GM12801 (cell line): ENCODE results near the gene C6orf141.

Experiments used
- TF ChIP-seq, protein P1 (sequence below): IDR thresholded peaks from one replicate; pipeline ENCODE4 v1.5.1; 2011; ENCODE audit warnings: control low read depth; ENCODE audit not compliant: insufficient read length; ENCODE audit errors: extremely low read depth

Gene C6orf141

DNA sequence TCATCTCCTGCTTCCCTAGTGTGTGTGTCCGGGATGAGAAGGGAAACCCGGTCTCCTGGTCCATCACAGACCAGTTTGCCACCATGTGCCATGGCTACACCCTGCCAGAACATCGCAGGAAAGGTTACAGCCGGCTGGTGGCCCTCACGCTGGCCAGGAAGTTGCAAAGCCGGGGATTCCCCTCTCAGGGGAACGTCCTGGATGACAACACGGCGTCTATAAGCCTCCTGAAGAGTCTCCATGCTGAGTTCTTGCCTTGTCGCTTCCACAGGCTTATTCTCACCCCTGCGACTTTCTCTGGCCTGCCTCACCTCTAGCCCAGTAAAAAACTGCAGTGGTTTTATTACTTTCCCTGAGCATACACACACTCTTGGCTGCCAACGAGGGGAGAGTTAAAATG lies 23.9 kb upstream of the C6orf141 start:
- TF ChIP-seq, protein P1, sequence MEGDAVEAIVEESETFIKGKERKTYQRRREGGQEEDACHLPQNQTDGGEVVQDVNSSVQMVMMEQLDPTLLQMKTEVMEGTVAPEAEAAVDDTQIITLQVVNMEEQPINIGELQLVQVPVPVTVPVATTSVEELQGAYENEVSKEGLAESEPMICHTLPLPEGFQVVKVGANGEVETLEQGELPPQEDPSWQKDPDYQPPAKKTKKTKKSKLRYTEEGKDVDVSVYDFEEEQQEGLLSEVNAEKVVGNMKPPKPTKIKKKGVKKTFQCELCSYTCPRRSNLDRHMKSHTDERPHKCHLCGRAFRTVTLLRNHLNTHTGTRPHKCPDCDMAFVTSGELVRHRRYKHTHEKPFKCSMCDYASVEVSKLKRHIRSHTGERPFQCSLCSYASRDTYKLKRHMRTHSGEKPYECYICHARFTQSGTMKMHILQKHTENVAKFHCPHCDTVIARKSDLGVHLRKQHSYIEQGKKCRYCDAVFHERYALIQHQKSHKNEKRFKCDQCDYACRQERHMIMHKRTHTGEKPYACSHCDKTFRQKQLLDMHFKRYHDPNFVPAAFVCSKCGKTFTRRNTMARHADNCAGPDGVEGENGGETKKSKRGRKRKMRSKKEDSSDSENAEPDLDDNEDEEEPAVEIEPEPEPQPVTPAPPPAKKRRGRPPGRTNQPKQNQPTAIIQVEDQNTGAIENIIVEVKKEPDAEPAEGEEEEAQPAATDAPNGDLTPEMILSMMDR: no peak

DNA sequence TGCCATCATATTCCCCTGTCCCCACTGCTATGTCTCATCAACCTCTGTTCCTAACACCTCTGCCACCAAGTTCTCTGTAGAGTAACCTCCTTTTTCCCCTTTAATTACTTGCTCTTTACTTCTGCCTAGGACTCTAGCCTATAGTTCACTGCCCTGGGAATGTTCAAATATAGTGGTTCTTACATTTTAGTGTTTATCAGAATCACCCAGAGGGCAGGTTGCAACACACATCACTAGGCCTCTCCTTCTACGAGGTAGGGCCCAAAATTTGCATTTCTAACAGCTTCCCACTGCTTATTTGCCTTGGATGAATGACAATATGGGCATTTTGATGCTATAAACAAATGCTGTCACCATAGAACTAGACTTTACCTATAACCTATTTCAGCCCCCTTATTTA lies 23.1 kb upstream of the C6orf141 start:
- TF ChIP-seq, protein P1: no peak

DNA sequence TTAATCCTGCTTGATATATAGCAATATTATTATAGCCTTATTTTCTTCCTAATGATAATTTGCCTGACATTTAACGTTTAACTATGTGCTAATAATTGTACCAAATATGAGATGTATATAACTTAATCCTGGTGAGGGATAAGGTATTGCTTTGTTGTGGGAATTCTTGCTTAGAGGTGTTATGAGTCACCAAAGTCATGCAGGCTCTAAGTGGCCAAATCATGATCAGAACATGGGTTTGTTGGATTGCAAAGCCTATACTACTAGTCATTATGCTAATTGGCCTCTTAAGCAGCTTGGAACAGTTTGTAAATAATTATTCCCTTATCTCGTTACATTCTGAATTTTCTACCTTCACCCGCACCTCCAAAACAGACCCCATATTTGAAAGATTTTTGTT lies 21.9 kb upstream of the C6orf141 start:
- TF ChIP-seq, protein P1: no peak

DNA sequence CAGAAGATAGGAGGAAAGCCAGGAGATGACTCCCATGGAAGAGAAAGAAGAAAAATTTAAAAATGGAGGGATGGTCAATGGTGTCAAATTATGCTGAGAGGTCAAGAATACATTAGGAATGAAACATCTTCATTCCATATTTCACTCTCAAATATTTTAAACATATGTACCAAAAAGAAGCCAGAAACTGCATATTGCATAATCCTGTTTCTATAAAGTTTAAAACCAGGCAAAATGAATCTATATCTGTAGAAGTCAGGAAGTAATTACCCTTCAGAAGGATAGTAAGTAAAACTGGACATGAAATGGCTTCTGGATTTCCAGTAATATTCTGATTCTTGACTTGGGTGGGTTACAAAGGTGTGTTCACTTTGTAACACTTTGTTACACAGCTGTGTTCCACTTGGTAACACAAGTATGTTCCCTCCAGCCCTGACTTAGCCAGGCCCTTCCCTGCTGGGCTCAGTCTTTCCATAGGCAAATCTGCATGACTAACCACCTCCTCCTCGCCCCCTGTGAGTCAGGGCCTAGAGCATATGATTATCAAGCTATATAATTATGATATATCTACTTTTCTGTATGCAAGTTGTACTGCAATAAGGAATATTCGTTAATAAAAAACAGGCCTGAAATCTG lies 20.2 kb upstream of the C6orf141 start:
- TF ChIP-seq, protein P1: no peak

DNA sequence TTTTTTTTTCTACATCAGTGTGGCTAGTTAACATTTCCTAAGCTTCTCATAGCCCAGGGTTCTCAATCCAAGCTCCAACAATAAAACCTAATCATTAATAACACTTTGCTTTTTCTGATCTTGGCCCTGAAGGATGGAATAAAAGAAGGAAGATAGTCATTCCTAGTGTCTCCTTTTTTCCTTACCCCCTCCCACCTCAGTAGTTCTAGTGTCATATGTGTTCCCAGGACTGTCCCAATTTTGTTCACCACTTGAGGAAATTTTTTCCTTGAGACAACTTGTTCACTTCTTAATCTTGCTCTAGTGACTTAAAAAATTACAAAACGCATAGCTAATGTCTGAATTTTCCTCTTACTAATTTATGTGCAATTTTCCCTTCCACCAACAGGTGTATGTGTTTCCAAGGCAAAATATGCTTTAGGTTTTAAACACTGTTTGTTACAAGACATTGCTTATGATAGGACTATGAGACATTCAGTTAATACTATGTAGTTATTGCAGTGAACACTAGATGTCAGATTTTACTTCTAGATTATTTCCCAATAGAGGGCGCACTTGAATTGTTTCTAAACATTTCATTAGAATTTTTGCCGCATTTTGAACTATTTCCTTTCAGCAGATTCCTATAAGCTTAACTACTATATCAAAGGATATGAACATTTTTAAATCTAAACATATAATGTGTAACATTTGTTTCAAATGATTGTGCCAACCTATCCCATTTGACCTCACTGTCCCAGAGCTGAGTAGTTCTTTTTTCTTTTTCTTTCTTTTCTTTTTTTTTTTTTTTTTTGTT lies 18.5 kb upstream of the C6orf141 start:
- TF ChIP-seq, protein P1: no peak

DNA sequence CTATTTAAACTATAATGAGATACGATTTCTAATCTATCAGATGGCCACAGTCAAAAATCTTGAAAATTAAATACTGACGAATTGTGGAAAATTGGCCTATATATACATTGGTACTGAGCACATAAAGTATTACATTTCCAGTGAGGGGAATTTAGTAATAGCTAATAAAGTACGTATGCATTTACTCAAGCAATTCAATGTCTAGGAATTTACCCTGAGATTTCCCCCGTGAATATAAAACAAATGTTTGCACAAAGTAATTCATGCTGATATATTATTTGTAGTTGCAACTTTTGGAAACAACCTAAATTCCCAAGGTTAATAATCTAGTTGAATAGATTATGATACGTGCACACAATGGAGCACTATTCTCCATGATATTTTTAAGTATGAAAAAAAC lies 14.7 kb upstream of the C6orf141 start:
- TF ChIP-seq, protein P1: no peak

DNA sequence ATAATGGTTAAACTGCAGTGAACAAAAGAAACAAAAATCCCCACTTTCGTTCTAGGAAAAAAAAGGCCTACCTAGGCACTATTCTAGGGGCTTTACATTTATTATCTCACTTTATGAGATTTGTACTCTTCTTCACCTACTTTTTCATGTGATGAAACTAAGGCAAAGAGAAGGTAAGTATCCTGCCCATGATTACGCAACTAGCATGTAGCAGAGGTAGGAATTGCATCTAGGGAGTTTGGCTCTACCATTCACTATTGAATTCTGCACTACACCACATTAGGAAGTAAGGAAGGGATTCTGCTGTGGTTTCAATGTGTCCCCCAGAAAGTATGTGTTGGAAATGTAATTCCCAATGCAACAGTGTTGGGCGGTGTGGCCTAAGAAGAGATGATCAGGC lies 11.4 kb upstream of the C6orf141 start:
- TF ChIP-seq, protein P1: no peak
